H9 (cell line): ENCODE data around the gene ITLN1. TPM values are rescaled to one million over a fixed set of nuclear protein-coding genes. Genes with fewer than 3 reads are reported as not detected.
"Not testable (repeated sequence)": the region's sequence is repeated elsewhere in the genome, so short reads cannot be mapped to it uniquely, and the experiment has no call there.

Experiments used
- DNase-seq: peaks from one replicate; pipeline ENCODE4 v3.0.0-alpha.2; 2017
- H2AFZ ChIP-seq: one replicate; pipeline ENCODE4 v1.6.1; 2013; ENCODE audit warnings: mild to moderate bottlenecking, low read length, control low read depth, moderate library complexity
- H2AK5ac ChIP-seq: 2 replicates; pipeline ENCODE4 v1.6.1; 2013; ENCODE audit warnings: low read length, control low read depth, mixed read lengths; ENCODE audit not compliant: insufficient read length
- H2BK120ac ChIP-seq: one replicate; pipeline ENCODE4 v1.6.1; 2013; ENCODE audit warnings: low read depth, mild to moderate bottlenecking, low read length, control low read depth, inconsistent platforms; ENCODE audit not compliant: poor library complexity, severe bottlenecking
- H2BK12ac ChIP-seq: 2 replicates; pipeline ENCODE4 v1.6.1; 2013; ENCODE audit warnings: low read length, control low read depth, mixed read lengths, low read depth; ENCODE audit not compliant: insufficient read length
- H2BK15ac ChIP-seq: 2 replicates; pipeline ENCODE4 v1.6.1; 2013; ENCODE audit warnings: low read depth, low read length, control low read depth
- H2BK20ac ChIP-seq: one replicate; pipeline ENCODE4 v1.6.1; 2013; ENCODE audit warnings: low read depth, mild to moderate bottlenecking, low read length, control low read depth, inconsistent platforms; ENCODE audit not compliant: poor library complexity, severe bottlenecking
- H2BK5ac ChIP-seq: 2 replicates; pipeline ENCODE4 v1.6.1; 2013; ENCODE audit warnings: low read length, control low read depth, mixed read lengths; ENCODE audit not compliant: insufficient read length
- H3K14ac ChIP-seq: 2 replicates; pipeline ENCODE4 v1.6.1; 2013; ENCODE audit warnings: low read length, control low read depth; ENCODE audit not compliant: insufficient read depth
- H3K18ac ChIP-seq: 2 replicates; pipeline ENCODE4 v1.6.1; 2013; ENCODE audit warnings: low read depth, mild to moderate bottlenecking, mixed read lengths, low read length, control low read depth; ENCODE audit not compliant: insufficient read length
- H3K23ac ChIP-seq: 2 replicates; pipeline ENCODE4 v1.6.1; 2013; ENCODE audit warnings: low read length, control low read depth, mixed read lengths, low read depth; ENCODE audit not compliant: insufficient read length
- H3K23me2 ChIP-seq: 2 replicates; pipeline ENCODE4 v1.6.1; 2013; ENCODE audit warnings: low read depth, mild to moderate bottlenecking, mixed read lengths, low read length, control low read depth; ENCODE audit not compliant: insufficient read length, poor library complexity, severe bottlenecking
- H3K27ac ChIP-seq: 2 replicates; pipeline ENCODE4 v1.5.1; 2013; ENCODE audit warnings: low read length, control low read depth, mixed read lengths, low read depth; ENCODE audit not compliant: insufficient read length
- H3K27me3 ChIP-seq: 2 replicates; pipeline ENCODE4 v1.6.1; 2013; ENCODE audit warnings: low read length, control low read depth, inconsistent platforms; ENCODE audit not compliant: insufficient read depth
- H3K4ac ChIP-seq: 2 replicates; pipeline ENCODE4 v1.6.1; 2013; ENCODE audit warnings: low read depth, mild to moderate bottlenecking, control low read depth, inconsistent platforms, low read length, moderate library complexity
- H3K4me1 ChIP-seq: 2 replicates; pipeline ENCODE4 v1.6.1; 2013; ENCODE audit warnings: low read length, control low read depth, inconsistent platforms; ENCODE audit not compliant: insufficient read depth
- H3K4me2 ChIP-seq: 2 replicates; pipeline ENCODE4 v1.6.1; 2013; ENCODE audit warnings: low read length, control low read depth, mixed read lengths; ENCODE audit not compliant: insufficient read length, insufficient read depth
- H3K56ac ChIP-seq: 2 replicates; pipeline ENCODE4 v1.6.1; 2013; ENCODE audit warnings: low read depth, mild to moderate bottlenecking, mixed read lengths, low read length, control low read depth; ENCODE audit not compliant: insufficient read length
- H3K79me1 ChIP-seq: 2 replicates; pipeline ENCODE4 v1.6.1; 2013; ENCODE audit warnings: low read depth, mild to moderate bottlenecking, moderate library complexity, low read length, control low read depth, inconsistent platforms; ENCODE audit not compliant: insufficient read depth, poor library complexity, severe bottlenecking
- H3K79me2 ChIP-seq: 2 replicates; pipeline ENCODE4 v1.6.1; 2013; ENCODE audit warnings: low read length, control low read depth, inconsistent platforms; ENCODE audit not compliant: insufficient read depth
- H3K9ac ChIP-seq: 2 replicates; pipeline ENCODE4 v1.6.1; 2013; ENCODE audit warnings: low read length, control low read depth, mixed read lengths; ENCODE audit not compliant: insufficient read length; ENCODE audit errors: extremely low read depth
- H3K9me3 ChIP-seq: one replicate; pipeline ENCODE4 v1.6.1; 2013; ENCODE audit warnings: low read depth, low read length, inconsistent platforms; ENCODE audit not compliant: control insufficient read depth
- H3T11ph ChIP-seq: one replicate; pipeline ENCODE4 v1.6.1; 2013; ENCODE audit warnings: mild to moderate bottlenecking, low read length, control low read depth, inconsistent platforms
- H4K20me1 ChIP-seq: one replicate; pipeline ENCODE4 v1.6.1; 2013; ENCODE audit not compliant: control insufficient read depth, insufficient read length, insufficient read depth
- H4K5ac ChIP-seq: 2 replicates; pipeline ENCODE4 v1.6.1; 2013; ENCODE audit warnings: low read depth, mild to moderate bottlenecking, mixed read lengths, low read length, control low read depth; ENCODE audit not compliant: insufficient read length
- H4K8ac ChIP-seq: replicated peaks from 2 replicates; pipeline ENCODE4 v1.6.1; 2013; ENCODE audit warnings: low read length, control low read depth, mixed read lengths, low read depth; ENCODE audit not compliant: insufficient read length
- H4K91ac ChIP-seq: 2 replicates; pipeline ENCODE4 v1.6.1; 2013; ENCODE audit warnings: low read depth, mild to moderate bottlenecking, moderate library complexity, mixed read lengths, low read length, control low read depth; ENCODE audit not compliant: insufficient read length
- H3K27ac Mint-ChIP-seq, 3 experiments: 2 replicates in 2 of 3; 3 replicates in 1 of 3; pipeline ENCODE4 v1.8.0; 2020 to 2021; ENCODE audit warnings: mixed read lengths in 3 of 3, mild to moderate bottlenecking in 1 of 3, moderate library complexity in 1 of 3
- H3K27me3 Mint-ChIP-seq: 2 replicates; pipeline ENCODE4 v1.8.0; 2021; ENCODE audit warnings: low read depth, mild to moderate bottlenecking, moderate library complexity, mixed read lengths
- H3K36me3 Mint-ChIP-seq, 3 experiments: 2 replicates in 2 of 3; 3 replicates in 1 of 3; pipeline ENCODE4 v1.8.0; 2020 to 2021; ENCODE audit warnings: low read depth in 3 of 3, mixed read lengths in 3 of 3; ENCODE audit not compliant: insufficient read depth in 1 of 3
- H3K4me1 Mint-ChIP-seq, 2 experiments: 2 replicates each; pipeline ENCODE4 v1.8.0; 2020; ENCODE audit warnings: mixed read lengths in 2 of 2
- H3K4me3 Mint-ChIP-seq, 2 experiments: 2 replicates in 1 of 2; 3 replicates in 1 of 2; pipeline ENCODE4 v1.8.0; 2020 to 2021; ENCODE audit warnings: mild to moderate bottlenecking in 2 of 2, mixed read lengths in 2 of 2, moderate library complexity in 1 of 2
- H3K9me3 Mint-ChIP-seq, 2 experiments: 2 replicates in 1 of 2; 3 replicates in 1 of 2; pipeline ENCODE4 v1.8.0; 2020; ENCODE audit warnings: mild to moderate bottlenecking in 2 of 2, mixed read lengths in 2 of 2, moderate library complexity in 1 of 2
- WGBS: extraction: QIAGEN DNeasy Blood & Tissue Kit; methylation state at CpG from one replicate; pipeline ENCODE4 v1.1.7; 2013; ENCODE audit warnings: missing lambda C conversion rate, low lambda C conversion rate, mixed read lengths; ENCODE audit not compliant: insufficient read length; ENCODE audit errors: extremely low coverage; 5-methylcytosine and 5-hydroxymethylcytosine counted together
- total RNA-seq: library from RNA; stranded (reverse); gene quantifications from 2 replicates; pipeline ENCODE4 v1.2.1, GENCODE V29; 2021

ITLN1 gene
- total RNA-seq, 1 experiment from 2014 or later: not detected

DNA sequence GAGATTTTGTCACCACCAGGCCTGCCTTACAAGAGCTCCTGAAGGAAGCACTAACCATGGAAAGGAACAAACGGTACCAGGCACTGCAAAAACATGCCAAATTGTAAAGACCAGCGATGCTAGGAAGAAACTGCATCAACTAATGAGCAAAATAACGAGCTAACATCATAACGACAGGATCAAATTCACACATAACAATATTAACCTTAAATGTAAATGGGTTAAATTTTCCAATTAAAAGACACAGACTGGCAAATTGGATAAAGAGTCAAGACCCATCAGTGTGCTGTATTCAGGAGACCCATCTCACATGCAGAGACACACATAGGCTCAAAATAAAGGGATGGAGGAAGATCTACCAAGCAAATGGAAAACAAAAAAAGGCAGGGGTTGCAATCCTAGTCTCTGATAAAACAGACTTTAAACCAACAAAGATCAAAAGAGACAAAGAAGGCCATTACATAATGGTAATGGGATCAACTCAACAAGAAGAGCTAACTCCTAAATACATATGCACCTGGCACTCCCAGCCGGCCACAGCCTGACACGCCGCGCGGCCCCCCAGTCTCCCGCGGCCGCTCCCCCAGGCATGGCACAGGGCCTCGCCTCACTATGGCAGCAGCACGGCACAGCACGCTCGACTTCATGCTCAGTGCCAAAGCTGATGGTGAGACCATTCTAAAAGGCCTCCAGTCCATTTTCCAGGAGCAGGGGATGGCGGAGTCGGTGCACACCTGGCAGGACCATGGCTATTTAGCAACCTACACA is 9.6 kb upstream of the ITLN1 start:
- not testable (repeated sequence) for H3K27ac ChIP-seq, H3K27me3 ChIP-seq, DNase-seq, H4K5ac ChIP-seq, H4K8ac ChIP-seq, H3K36me3 Mint-ChIP-seq, H2BK5ac ChIP-seq, H4K20me1 ChIP-seq, H3K4ac ChIP-seq, H3K23ac ChIP-seq, H3K79me1 ChIP-seq, H3K4me1 ChIP-seq, H3K27ac Mint-ChIP-seq, H4K91ac ChIP-seq, H3K79me2 ChIP-seq, H3K18ac ChIP-seq, H3K23me2 ChIP-seq, H3K4me1 Mint-ChIP-seq, H2BK20ac ChIP-seq, H3K4me3 Mint-ChIP-seq, H3K9me3 Mint-ChIP-seq, H2AFZ ChIP-seq, H2BK15ac ChIP-seq, H3K14ac ChIP-seq, H2BK120ac ChIP-seq, H3K4me2 ChIP-seq, H2AK5ac ChIP-seq, H3T11ph ChIP-seq, H3K9me3 ChIP-seq, H3K9ac ChIP-seq, H3K56ac ChIP-seq, H2BK12ac ChIP-seq
- WGBS: no CpG with 5 or more reads among the region's 18 CpGs
- H3K27me3 Mint-ChIP-seq: peaks cover 30% of the 10 kb centered on the region
